ENCODE measurements around the gene CLDN20.
"Not testable (repeated sequence)": the region's sequence is repeated elsewhere in the genome, so short reads cannot be mapped to it uniquely, and the experiment has no call there.

Gene CLDN20

GRCh38 chr6:155246825-155247224, 17.0 kb upstream of the CLDN20 start:
- no peak for DNase-seq

GRCh38 chr6:155247618-155248007, 16.2 kb upstream of the CLDN20 start:
- no peak for DNase-seq

GRCh38 chr6:155248008-155249001, 15.5 kb upstream of the CLDN20 start:
- no peak for DNase-seq

GRCh38 chr6:155250701-155251381, 13.0 kb upstream of the CLDN20 start:
- no peak for DNase-seq

- no peak for DNase-seq
These were observed 11.2 kb upstream of the CLDN20 start for GRCh38 chr6:155252581-155252980.

GRCh38 chr6:155253337-155253736, 10.5 kb upstream of the CLDN20 start:
- no peak for DNase-seq

GRCh38 chr6:155254139-155254538, 9.7 kb upstream of the CLDN20 start:
- no peak for DNase-seq

- no peak for DNase-seq
These were observed 7.6 kb upstream of the CLDN20 start for GRCh38 chr6:155256122-155256795.

- DNase-seq: no peak
These were observed 6.0 kb upstream of the CLDN20 start for GRCh38 chr6:155257796-155258195.

- DNase-seq: no peak
These were observed 4.6 kb upstream of the CLDN20 start for GRCh38 chr6:155259204-155259603.

- no peak for DNase-seq
These were observed 3.9 kb upstream of the CLDN20 start for GRCh38 chr6:155259897-155260296.

GRCh38 chr6:155260686-155261085, 3.1 kb upstream of the CLDN20 start:
- no peak for DNase-seq

GRCh38 chr6:155261111-155261900, 2.5 kb upstream of the CLDN20 start:
- DNase-seq: no peak

- DNase-seq: no peak
These were observed 1.2 kb upstream of the CLDN20 start for GRCh38 chr6:155262655-155263054.

GRCh38 chr6:155264693-155265320, 994 bp downstream of the CLDN20 start:
- no peak for DNase-seq

- DNase-seq: no peak
These were observed 2.2 kb downstream of the CLDN20 start for GRCh38 chr6:155265843-155266535.

- no peak for DNase-seq
These were observed 3.6 kb downstream of the CLDN20 start for GRCh38 chr6:155267411-155267810.

- not testable (repeated sequence) for DNase-seq
These were observed 4.5 kb downstream of the CLDN20 start for GRCh38 chr6:155268088-155268867.

- DNase-seq: no peak
These were observed 6.0 kb downstream of the CLDN20 start for GRCh38 chr6:155269765-155270164.

- DNase-seq: no peak
These were observed 6.8 kb downstream of the CLDN20 start for GRCh38 chr6:155270561-155271091.
